Stomach (tissue), 9 donors: ENCODE data around the gene POU2AF1. TPM values are rescaled to one million over a fixed set of nuclear protein-coding genes. Genes with fewer than 3 reads are reported as not detected.

Source experiments
- DNase-seq, 2 donors: peaks; one replicate each; pipeline versions ENCODE4 v3.0.0 to v3.0.0-alpha.2; 2013 to 2019
- H3K27ac ChIP-seq, 5 donors: fragments of 200-600 bp in 4 of 5; sonication (generic) in 4 of 5; one replicate each; pipeline ENCODE4 v1.5.1; 2013 to 2019; ENCODE audit warnings: mild to moderate bottlenecking in 1 of 5, moderate library complexity in 1 of 5
- H3K27me3 ChIP-seq, 3 donors: fragments of 200-600 bp; sonication (generic); one replicate each; pipeline ENCODE4 v1.5.1; 2017 to 2019; ENCODE audit warnings: mixed run types in 1 of 3
- H3K36me3 ChIP-seq, 4 donors: fragments of 200-600 bp; sonication (generic); 1 replicate in 3 of 4; 2 replicates in 1 of 4; pipeline ENCODE4 v1.5.1; 2016 to 2019
- H3K4me1 ChIP-seq, 4 donors: fragments of 200-600 bp; sonication (generic); one replicate each; pipeline ENCODE4 v1.5.1; 2016 to 2019
- H3K4me3 ChIP-seq, 4 donors: fragments of 200-600 bp; sonication (generic) in 3 of 4; one replicate each; pipeline ENCODE4 v1.5.1; 2016 to 2019; ENCODE audit warnings: mild to moderate bottlenecking in 1 of 4
- H3K9me3 ChIP-seq, 4 donors: fragments of 200-600 bp; sonication (generic); one replicate each; pipeline ENCODE4 v1.5.1; 2016 to 2019
- CTCF ChIP-seq, 7 experiments: fragments of 450-650 bp in 4 of 7; fragments of 200-600 bp in 3 of 7; sonication (generic) in 3 of 7; IDR thresholded peaks; one replicate each; pipeline ENCODE4 v1.5.1; 2016 to 2019; ENCODE audit warnings: antibody characterized with exemption in 7 of 7, control low read depth in 2 of 7, mild to moderate bottlenecking in 1 of 7
- EP300 ChIP-seq: sonication (generic); formaldehyde crosslinking; IDR thresholded peaks from one replicate; pipeline ENCODE4 v1.6.1; 2017; ENCODE audit warnings: antibody characterized with exemption
- POLR2A ChIP-seq, 4 donors: fragments of 450-650 bp; IDR thresholded peaks; one replicate each; pipeline ENCODE4 v1.6.1; 2016; ENCODE audit warnings: antibody characterized with exemption in 4 of 4, control low read depth in 2 of 4, mild to moderate bottlenecking in 1 of 4, moderate library complexity in 1 of 4
- POLR2AphosphoS5 ChIP-seq, 3 donors: sonication (generic); formaldehyde crosslinking; IDR thresholded peaks; one replicate each; pipeline ENCODE4 v1.6.1; 2016; ENCODE audit warnings: antibody characterized with exemption in 3 of 3
- WGBS, 5 donors: extraction: QIAGEN DNeasy Blood & Tissue Kit in 3 of 5; methylation state at CpG; one replicate each; pipeline versions ENCODE4 v1.1.5 to v1.1.7; 2013 to 2018; 5-methylcytosine and 5-hydroxymethylcytosine counted together
- intact Hi-C: fragments of 100-400 bp; cut with DNase I; formaldehyde crosslinking; loops from one replicate; pipeline ENCODE4 v1.15.1; 2023; ENCODE audit warnings: low total_unique reads
- polyA plus RNA-seq, 3 donors: library from polyadenylated mRNA; stranded (reverse); fragments of 200-250 nt; gene quantifications; one replicate each; pipeline ENCODE4 v1.2.3, GENCODE V29; 2013
- total RNA-seq, 5 donors: library from RNA; depleted of rRNA; stranded (reverse); fragments of >200 nt; gene quantifications; one replicate each; pipeline versions ENCODE4 v1.1.0 to v1.2.3, GENCODE V29; 2014 to 2016
- donor health status: healthy with polysubstance abuse.
- donor health status: Bipolar disorder and iron deficiency.
- donor health status: healthy.

Gene POU2AF1
- total and polyA plus RNA-seq, 8 donors: 2.8 to 43.2 (median 8.8) TPM; not detected in 1

- WGBS, 5 donors: 24 to 54% (median 40%) methylated on average over 7 of the region's 7 CpGs
- Histone ChIP-seq H3K36me3 (no peaks in the 10 kb centered on the region), H3K9me3 (no peaks in the 10 kb centered on the region), H3K27ac (peak overlapping the region in 3 of 5 donors; percentile 9 to 66 (median 26)), H3K27me3 (no peaks in the 10 kb centered on the region), H3K4me3 (no peak overlapping the region), H3K4me1 (peaks cover 11 to 23% (median 12%) of the 10 kb centered on the region in 4 donors)
- no peak for DNase-seq
- TF ChIP-seq POLR2A (IDR thresholded peaks at IDR 0.05) (no peak), EP300 (no peak), CTCF (IDR thresholded peaks at IDR 0.05) (no peak), POLR2AphosphoS5 (IDR thresholded peaks at IDR 0.05) (no peak)
- intact Hi-C loops: no loop called here
Measured at GRCh38 chr11:111370902-111371578, 8.0 kb downstream of the POU2AF1 start.

- intact Hi-C loops: no loop called here
- no peak overlapping the region for H3K4me3 ChIP-seq
- DNase-seq: no peak
- no peaks in the 10 kb centered on the region for H3K27me3 ChIP-seq
- 94 to 98% (median 98%) methylated on average over 3 of the region's 3 CpGs for WGBS, 5 donors
- no peak for TF ChIP-seq CTCF (IDR thresholded peaks at IDR 0.05)
- TF ChIP-seq POLR2AphosphoS5 (IDR thresholded peaks at IDR 0.05): no peak
- no peak for TF ChIP-seq POLR2A (IDR thresholded peaks at IDR 0.05)
- TF ChIP-seq EP300: no peak
- no peak overlapping the region for H3K27ac ChIP-seq
- H3K9me3 ChIP-seq: no peaks in the 10 kb centered on the region
- no peaks in the 10 kb centered on the region for H3K36me3 ChIP-seq
- peaks cover 13 to 28% (median 18%) of the 10 kb centered on the region in 4 donors for H3K4me1 ChIP-seq
Measured at GRCh38 chr11:111370270-111370901, 8.7 kb downstream of the POU2AF1 start.

- Histone ChIP-seq H3K4me1 (peaks cover 18 to 45% (median 30%) of the 10 kb centered on the region in 4 donors), H3K27ac (peak overlapping the region in 1 of 5 donors; percentile 88), H3K27me3 (no peaks in the 10 kb centered on the region), H3K9me3 (no peaks in the 10 kb centered on the region), H3K36me3 (no peaks in the 10 kb centered on the region), H3K4me3 (no peak overlapping the region)
- TF ChIP-seq POLR2AphosphoS5 (IDR thresholded peaks at IDR 0.05): no peak
- TF ChIP-seq CTCF (IDR thresholded peaks at IDR 0.05): no peak
- TF ChIP-seq EP300: no peak
- TF ChIP-seq POLR2A (IDR thresholded peaks at IDR 0.05): no peak
- WGBS, 5 donors: 96 to 100% (median 97%) methylated on average over 2 of the region's 2 CpGs
- intact Hi-C loops: no loop called here
- no peak for DNase-seq
Measured at GRCh38 chr11:111368285-111368560, 10.9 kb downstream of the POU2AF1 start.

- DNase-seq: no peak
- Histone ChIP-seq H3K9me3 (no peaks in the 10 kb centered on the region), H3K4me3 (no peak overlapping the region), H3K27me3 (no peaks in the 10 kb centered on the region), H3K4me1 (peaks cover 19 to 51% (median 30%) of the 10 kb centered on the region in 4 donors), H3K36me3 (no peaks in the 10 kb centered on the region), H3K27ac (peak overlapping the region in 1 of 5 donors; percentile 88)
- no peak for TF ChIP-seq POLR2AphosphoS5 (IDR thresholded peaks at IDR 0.05)
- TF ChIP-seq POLR2A (IDR thresholded peaks at IDR 0.05): no peak
- no peak for TF ChIP-seq EP300
- no peak for TF ChIP-seq CTCF (IDR thresholded peaks at IDR 0.05)
- intact Hi-C loops: no loop called here
- WGBS, 5 donors: 87 to 94% (median 93%) methylated on average over 12 of the region's 12 CpGs
Measured at GRCh38 chr11:111367411-111368284, 11.4 kb downstream of the POU2AF1 start.
